Measurements from ENCODE around the gene RBPJ.

DNA sequence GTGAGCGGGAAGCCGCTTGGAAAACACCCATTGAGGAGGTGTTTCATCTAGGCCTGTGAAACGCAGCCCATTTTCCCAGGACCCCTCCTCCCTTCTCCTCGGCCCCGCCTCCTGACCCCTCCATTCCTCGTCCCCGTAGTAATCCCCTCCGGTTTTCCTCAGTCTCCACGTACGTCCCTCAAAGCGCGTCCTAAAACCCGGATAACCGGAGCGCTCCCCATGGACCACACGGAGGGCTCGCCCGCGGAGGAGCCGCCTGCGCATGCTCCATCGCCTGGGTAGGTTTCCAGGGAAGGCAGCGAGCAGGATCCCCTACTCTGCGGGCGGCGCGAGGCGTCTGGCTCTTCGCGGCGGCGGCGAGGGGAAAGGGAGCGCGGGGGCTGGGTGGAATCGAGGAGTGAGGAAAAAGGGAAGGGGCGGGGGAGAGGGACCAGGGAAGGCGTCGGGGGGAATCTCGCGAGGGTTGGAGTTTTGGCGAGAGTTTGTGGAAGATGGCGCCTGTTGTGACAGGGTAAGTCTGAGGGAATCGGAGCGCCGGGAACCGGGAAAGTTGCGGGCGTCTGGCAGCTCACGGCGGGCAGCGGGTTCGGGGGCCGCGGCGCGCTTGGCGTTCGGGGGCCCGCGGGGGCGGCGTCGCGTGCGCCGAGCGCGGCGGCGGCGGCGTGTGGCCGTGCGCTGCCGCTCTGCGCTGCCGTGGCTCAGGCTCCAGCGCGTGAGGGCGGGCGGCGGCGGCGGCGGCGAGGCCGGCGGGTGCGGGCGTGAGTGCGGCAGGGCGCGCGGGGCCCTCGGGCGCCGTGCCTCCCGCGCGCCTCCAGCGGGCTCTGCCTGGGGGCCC is at the start of gene RBPJ:
- TF ChIP-seq, protein P1, sequence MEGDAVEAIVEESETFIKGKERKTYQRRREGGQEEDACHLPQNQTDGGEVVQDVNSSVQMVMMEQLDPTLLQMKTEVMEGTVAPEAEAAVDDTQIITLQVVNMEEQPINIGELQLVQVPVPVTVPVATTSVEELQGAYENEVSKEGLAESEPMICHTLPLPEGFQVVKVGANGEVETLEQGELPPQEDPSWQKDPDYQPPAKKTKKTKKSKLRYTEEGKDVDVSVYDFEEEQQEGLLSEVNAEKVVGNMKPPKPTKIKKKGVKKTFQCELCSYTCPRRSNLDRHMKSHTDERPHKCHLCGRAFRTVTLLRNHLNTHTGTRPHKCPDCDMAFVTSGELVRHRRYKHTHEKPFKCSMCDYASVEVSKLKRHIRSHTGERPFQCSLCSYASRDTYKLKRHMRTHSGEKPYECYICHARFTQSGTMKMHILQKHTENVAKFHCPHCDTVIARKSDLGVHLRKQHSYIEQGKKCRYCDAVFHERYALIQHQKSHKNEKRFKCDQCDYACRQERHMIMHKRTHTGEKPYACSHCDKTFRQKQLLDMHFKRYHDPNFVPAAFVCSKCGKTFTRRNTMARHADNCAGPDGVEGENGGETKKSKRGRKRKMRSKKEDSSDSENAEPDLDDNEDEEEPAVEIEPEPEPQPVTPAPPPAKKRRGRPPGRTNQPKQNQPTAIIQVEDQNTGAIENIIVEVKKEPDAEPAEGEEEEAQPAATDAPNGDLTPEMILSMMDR (IDR thresholded peaks at IDR 0.05; ENCODE audit: poor library complexity): no peak
- no peak for TF ChIP-seq EZH2 (IDR thresholded peaks at IDR 0.05; ENCODE audit: borderline replicate concordance)
